GM12865 (cell line): ENCODE results near the gene PAQR5.
A peak's percentile ranks its signal among the peaks of the same experiment; 100 is the strongest.

Experiments used
- DNase-seq: peaks from one replicate; pipeline ENCODE4 v3.0.0; 2010; ENCODE audit warnings: low read depth
- H3K4me3 ChIP-seq: 2 replicates; pipeline ENCODE4 v1.5.1; 2011; ENCODE audit warnings: mild to moderate bottlenecking, low read depth, low read length, control low read depth
- TF ChIP-seq, protein P1 (sequence below): IDR thresholded peaks from 2 replicates; pipeline ENCODE4 v1.5.1; 2011; ENCODE audit warnings: low read length, control low read depth, low read depth, inconsistent platforms; ENCODE audit not compliant: insufficient read depth; ENCODE audit errors: missing control alignments

The PAQR5 gene

DNA sequence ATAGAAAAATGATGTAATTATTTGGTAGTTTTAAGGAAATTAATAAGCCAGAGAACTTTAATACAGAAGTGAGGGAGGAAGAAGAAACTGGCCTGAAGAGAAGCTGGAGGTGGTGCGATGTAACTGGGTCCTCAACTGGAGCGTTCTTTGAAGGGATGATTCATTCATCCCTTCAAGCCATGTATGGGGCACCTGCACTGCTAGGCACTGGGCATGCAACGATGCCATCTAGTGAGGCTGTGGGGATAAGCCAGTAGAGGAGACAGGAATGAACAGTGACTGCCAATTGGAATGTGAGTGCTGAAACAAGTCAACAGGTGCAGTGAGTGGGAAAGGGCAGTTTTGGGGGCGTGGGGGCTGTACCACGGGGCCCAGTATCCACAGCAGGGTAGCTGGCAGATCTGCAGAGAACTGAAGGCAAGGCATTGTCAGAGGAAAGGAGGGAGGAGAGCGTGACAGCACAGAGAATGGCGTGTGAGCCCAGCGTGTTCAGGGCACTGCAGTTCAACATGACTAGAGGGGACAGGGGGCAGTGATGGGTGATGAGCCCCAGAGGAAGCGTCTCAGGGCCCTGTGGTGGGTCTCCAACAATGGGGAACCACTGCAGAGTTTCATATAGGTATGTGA is 111.6 kb downstream of the PAQR5 start:
- no peak overlapping the region for H3K4me3 ChIP-seq
- TF ChIP-seq, protein P1, sequence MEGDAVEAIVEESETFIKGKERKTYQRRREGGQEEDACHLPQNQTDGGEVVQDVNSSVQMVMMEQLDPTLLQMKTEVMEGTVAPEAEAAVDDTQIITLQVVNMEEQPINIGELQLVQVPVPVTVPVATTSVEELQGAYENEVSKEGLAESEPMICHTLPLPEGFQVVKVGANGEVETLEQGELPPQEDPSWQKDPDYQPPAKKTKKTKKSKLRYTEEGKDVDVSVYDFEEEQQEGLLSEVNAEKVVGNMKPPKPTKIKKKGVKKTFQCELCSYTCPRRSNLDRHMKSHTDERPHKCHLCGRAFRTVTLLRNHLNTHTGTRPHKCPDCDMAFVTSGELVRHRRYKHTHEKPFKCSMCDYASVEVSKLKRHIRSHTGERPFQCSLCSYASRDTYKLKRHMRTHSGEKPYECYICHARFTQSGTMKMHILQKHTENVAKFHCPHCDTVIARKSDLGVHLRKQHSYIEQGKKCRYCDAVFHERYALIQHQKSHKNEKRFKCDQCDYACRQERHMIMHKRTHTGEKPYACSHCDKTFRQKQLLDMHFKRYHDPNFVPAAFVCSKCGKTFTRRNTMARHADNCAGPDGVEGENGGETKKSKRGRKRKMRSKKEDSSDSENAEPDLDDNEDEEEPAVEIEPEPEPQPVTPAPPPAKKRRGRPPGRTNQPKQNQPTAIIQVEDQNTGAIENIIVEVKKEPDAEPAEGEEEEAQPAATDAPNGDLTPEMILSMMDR, result peak; percentile 7
- DNase-seq, result peak; percentile 40

GRCh38 chr15:69412274-69412673 is 113.6 kb downstream of the PAQR5 start:
- TF ChIP-seq, protein P1, result no peak
- DNase-seq, result no peak
- H3K4me3 ChIP-seq, result no peak overlapping the region

DNA sequence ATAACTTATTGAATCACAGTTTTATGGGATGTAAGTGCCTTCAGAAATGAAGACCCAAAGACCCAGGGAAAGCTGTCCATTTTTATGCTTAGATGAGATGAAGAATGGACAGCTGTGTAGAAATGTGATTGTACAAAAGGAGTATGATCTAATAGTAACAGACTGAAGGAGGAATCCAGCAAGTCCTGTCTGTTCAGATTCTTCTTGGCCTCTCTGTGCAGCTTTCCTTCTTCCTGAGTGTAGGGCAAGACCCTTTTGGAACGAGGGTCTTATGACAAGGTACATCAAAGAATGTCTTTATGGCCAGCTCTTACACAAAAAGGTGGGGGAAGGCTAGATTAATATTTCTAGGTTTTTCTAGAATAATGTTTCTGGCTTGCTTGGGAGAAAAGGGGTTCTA is 114.0 kb downstream of the PAQR5 start:
- DNase-seq, result no peak
- no peak overlapping the region for H3K4me3 ChIP-seq
- TF ChIP-seq, protein P1, result no peak

DNA sequence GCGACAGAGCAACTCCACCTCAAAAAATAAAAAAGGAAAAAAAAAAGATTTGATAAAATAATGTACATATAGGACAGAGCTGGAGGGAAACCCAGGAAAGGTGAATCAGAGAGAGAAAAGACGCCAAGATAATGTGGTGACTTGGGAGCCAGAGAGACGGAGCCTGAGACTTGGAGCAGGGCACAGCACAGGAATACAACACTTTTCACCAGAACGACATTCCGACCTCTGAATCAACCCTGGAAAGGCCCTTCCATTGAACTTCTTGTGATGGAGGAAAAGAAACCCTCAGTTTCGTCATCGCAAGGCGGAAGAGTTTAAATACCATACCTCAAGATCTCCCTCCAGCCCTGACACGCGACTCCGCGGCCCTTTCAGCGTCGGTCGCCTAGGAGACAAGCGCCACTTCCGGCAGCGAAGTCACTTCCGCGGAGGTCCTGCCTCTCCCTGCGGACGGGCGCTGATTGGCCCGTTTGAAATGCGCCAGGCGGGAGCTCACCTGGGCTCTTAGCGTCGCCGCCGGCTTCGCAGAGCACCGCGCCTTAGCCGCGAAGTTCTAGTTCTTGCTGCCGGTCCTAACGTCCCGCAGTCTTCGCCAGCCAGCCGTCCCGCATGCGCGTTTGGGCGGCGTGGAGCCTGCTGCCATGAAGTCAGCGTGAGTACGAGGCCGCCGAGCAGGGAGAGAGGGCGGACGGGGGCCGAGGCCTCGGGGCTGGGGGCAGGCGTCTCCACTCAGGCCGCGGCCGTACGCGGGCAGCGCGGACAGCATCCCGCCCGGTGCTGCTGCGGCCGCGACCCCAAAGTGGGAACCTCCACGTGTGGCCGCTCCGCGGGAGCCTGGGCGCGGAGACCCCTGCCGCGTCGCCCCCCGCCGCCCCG is 115.3 kb downstream of the PAQR5 start, which contains the start of gene KIF23:
Gene KIF23 (plus strand): TSS at position 528 of the 879 bp plus-strand sequence. CDS start 117 bp downstream, at position 645.
- TF ChIP-seq, protein P1, result no peak
- peak within 1 kb of the TSS; percentile 71 for H3K4me3 ChIP-seq
- DNase-seq, result peak; percentile 97

GRCh38 chr15:69414701-69415167 is 116.0 kb downstream of the PAQR5 start:
- TF ChIP-seq, protein P1, result no peak
- H3K4me3 ChIP-seq, result peak overlapping the region; percentile 71
- DNase-seq, result peak; percentile 69

GRCh38 chr15:69415381-69415780 is 116.7 kb downstream of the PAQR5 start:
- DNase-seq, result no peak
- peak overlapping the region; percentile 71 for H3K4me3 ChIP-seq
- TF ChIP-seq, protein P1, result no peak
